Measurements from ENCODE around the gene EIF4A2. TPM values are rescaled to one million over a fixed set of nuclear protein-coding genes. Genes with fewer than 3 reads are reported as not detected.
A peak's percentile ranks its signal among the peaks of the same experiment; 100 is the strongest.

The EIF4A2 gene
- total RNA-seq, 1 donor from 2014 or later, result 559 TPM

DNA sequence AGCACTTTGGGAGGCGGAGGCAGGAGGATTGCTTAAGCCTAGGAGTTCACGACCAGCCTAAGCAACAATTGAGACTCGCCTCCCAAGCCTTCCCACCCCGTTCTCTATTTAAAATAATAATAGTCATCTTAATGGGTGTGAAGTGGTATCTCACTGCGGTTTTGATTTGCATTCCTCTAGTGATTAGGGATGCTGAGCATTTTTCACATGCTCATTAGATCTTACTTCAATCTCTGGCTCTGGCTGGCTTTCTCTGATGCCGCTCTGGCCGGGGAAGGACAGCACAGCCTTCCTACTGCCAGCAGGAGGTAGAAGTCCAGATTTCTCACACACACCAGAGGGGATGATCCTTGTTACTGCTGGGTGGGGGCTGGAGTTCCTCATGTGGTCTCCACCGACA is 7.4 kb upstream of the EIF4A2 start:
- peaks cover 4% of the 10 kb centered on the region for H3K9me3 Mint-ChIP-seq
- no peaks in the 10 kb centered on the region for H3K36me3 Mint-ChIP-seq
- TF ChIP-seq, protein P1, sequence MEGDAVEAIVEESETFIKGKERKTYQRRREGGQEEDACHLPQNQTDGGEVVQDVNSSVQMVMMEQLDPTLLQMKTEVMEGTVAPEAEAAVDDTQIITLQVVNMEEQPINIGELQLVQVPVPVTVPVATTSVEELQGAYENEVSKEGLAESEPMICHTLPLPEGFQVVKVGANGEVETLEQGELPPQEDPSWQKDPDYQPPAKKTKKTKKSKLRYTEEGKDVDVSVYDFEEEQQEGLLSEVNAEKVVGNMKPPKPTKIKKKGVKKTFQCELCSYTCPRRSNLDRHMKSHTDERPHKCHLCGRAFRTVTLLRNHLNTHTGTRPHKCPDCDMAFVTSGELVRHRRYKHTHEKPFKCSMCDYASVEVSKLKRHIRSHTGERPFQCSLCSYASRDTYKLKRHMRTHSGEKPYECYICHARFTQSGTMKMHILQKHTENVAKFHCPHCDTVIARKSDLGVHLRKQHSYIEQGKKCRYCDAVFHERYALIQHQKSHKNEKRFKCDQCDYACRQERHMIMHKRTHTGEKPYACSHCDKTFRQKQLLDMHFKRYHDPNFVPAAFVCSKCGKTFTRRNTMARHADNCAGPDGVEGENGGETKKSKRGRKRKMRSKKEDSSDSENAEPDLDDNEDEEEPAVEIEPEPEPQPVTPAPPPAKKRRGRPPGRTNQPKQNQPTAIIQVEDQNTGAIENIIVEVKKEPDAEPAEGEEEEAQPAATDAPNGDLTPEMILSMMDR (IDR thresholded peaks at IDR 0.05; ENCODE audit: unreplicated experiment), result no peak
- H3K27me3 Mint-ChIP-seq (ENCODE audit: low read depth), result peaks cover 19% of the 10 kb centered on the region
- H3K4me3 Mint-ChIP-seq, result no peak overlapping the region
- no peak overlapping the region for H3K27ac Mint-ChIP-seq
- DNase-seq (ENCODE audit: low spot score in 2 of 2, unreplicated experiment in 2 of 2), result no peak
- H3K4me1 Mint-ChIP-seq, result peaks cover 2% of the 10 kb centered on the region

- Mint-ChIP-seq H3K4me1 (peaks cover 7% of the 10 kb centered on the region), H3K27me3 (ENCODE audit: low read depth) (peaks cover 17% of the 10 kb centered on the region), H3K27ac (no peak overlapping the region), H3K36me3 (peaks cover 2% of the 10 kb centered on the region), H3K4me3 (no peak overlapping the region), H3K9me3 (peaks cover 4% of the 10 kb centered on the region)
- TF ChIP-seq, protein P1 (IDR thresholded peaks at IDR 0.05; ENCODE audit: unreplicated experiment), result no peak
- no peak for DNase-seq (ENCODE audit: low spot score in 2 of 2, unreplicated experiment in 2 of 2)
Measured at GRCh38 chr3:186779204-186779603, 4.2 kb upstream of the EIF4A2 start.

- Mint-ChIP-seq H3K36me3 (peaks cover 29% of the 10 kb centered on the region), H3K4me3 (peak overlapping the region; percentile 91), H3K9me3 (no peaks in the 10 kb centered on the region), H3K27ac (peak overlapping the region; percentile 98), H3K4me1 (peaks cover 32% of the 10 kb centered on the region), H3K27me3 (ENCODE audit: low read depth) (peaks cover 3% of the 10 kb centered on the region)
- no peak for DNase-seq (ENCODE audit: low spot score in 2 of 2, unreplicated experiment in 2 of 2)
- TF ChIP-seq, protein P1 (IDR thresholded peaks at IDR 0.05; ENCODE audit: unreplicated experiment), result no peak
Measured at GRCh38 chr3:186782542-186783057, 777 bp upstream of the EIF4A2 start.

DNA sequence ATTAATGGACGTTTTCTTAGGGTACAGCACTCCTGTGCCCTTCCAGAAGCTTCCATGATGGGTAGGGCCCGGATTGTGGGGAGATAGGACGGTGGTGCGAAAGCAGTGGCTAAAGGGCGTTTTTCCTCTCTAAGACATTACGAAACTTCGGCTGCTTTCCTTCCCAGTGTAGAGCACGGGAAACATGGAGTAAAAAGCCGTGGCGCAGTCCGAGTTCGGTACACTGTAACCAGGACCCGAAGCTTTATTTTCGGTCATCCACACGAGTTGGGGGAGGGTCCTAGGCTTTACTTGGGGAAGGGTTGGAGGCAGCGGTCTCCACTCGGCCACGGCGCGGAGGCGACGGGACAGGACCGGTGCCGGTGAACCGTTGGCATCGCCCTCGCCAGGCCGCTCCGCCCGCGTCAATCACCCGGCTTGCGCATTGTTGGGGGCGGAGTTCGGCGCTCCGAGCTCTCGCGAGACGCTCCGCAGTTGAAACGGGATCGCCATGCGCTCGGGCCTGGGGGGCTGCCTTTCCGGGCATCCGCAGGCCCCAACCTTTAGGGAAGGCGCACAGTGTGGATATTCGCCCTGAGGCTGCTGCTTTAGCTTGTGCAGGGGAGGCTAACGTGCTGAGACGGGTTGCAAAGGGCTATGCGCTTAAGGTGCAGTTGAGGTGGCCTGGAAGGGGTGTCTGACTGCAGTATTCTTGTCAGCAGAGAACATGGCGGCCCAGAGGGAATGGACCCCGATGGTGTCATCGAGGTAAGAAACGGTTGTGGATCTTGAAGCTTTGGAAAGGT is 546 bp downstream of the EIF4A2 start:
- Mint-ChIP-seq H3K4me1 (peaks cover 41% of the 10 kb centered on the region), H3K4me3 (peak overlapping the region; percentile 91), H3K27me3 (ENCODE audit: low read depth) (peaks cover 3% of the 10 kb centered on the region), H3K36me3 (peaks cover 42% of the 10 kb centered on the region), H3K9me3 (no peaks in the 10 kb centered on the region), H3K27ac (peak overlapping the region; percentile 98)
- TF ChIP-seq, protein P1 (IDR thresholded peaks at IDR 0.05; ENCODE audit: unreplicated experiment), result no peak
- DNase-seq (ENCODE audit: low spot score in 2 of 2, unreplicated experiment in 2 of 2), result peak; percentile 63 to 84

GRCh38 chr3:186784820-186785494 is 1.6 kb downstream of the EIF4A2 start:
- no peaks in the 10 kb centered on the region for H3K27me3 Mint-ChIP-seq (ENCODE audit: low read depth)
- peak overlapping the region; percentile 98 for H3K27ac Mint-ChIP-seq
- H3K4me1 Mint-ChIP-seq, result peaks cover 45% of the 10 kb centered on the region
- peaks cover 48% of the 10 kb centered on the region for H3K36me3 Mint-ChIP-seq
- no peaks in the 10 kb centered on the region for H3K9me3 Mint-ChIP-seq
- no peak for DNase-seq (ENCODE audit: low spot score in 2 of 2, unreplicated experiment in 2 of 2)
- TF ChIP-seq, protein P1 (IDR thresholded peaks at IDR 0.05; ENCODE audit: unreplicated experiment), result no peak
- peak overlapping the region; percentile 91 for H3K4me3 Mint-ChIP-seq

Data from mesothelial cell of epicardium (in vitro differentiated cells).